Nephron progenitor cell (in vitro differentiated cells): Measurements from ENCODE around the gene C2orf92.

Experiments used
- DNase-seq: peaks from one replicate; pipeline ENCODE4 v3.0.0; 2021
- H3K27ac Mint-ChIP-seq: 2 replicates; pipeline ENCODE4 v1.8.0; 2021; ENCODE audit warnings: mild to moderate bottlenecking, moderate library complexity, mixed read lengths
- H3K27me3 Mint-ChIP-seq: 2 replicates; pipeline ENCODE4 v1.8.0; 2021; ENCODE audit warnings: mild to moderate bottlenecking, low read depth, mixed read lengths; ENCODE audit not compliant: poor library complexity
- H3K36me3 Mint-ChIP-seq: 2 replicates; pipeline ENCODE4 v1.8.0; 2021; ENCODE audit warnings: low read depth, mixed read lengths
- H3K4me1 Mint-ChIP-seq: 2 replicates; pipeline ENCODE4 v1.8.0; 2021; ENCODE audit warnings: mixed read lengths
- H3K4me3 Mint-ChIP-seq: 2 replicates; pipeline ENCODE4 v1.8.0; 2021; ENCODE audit warnings: mild to moderate bottlenecking, moderate library complexity, mixed read lengths
- H3K9me3 Mint-ChIP-seq: 2 replicates; pipeline ENCODE4 v1.8.0; 2021; ENCODE audit warnings: mild to moderate bottlenecking, moderate library complexity, mixed read lengths
- CTCF ChIP-seq: fragments of 200-600 bp; sonication (generic); IDR thresholded peaks from 2 replicates; pipeline ENCODE4 v1.5.0; 2021; ENCODE audit warnings: antibody characterized with exemption

C2orf92 gene

GRCh38 chr2:97662895-97663625 is 6.5 kb upstream of the C2orf92 start:
- peaks cover 38% of the 10 kb centered on the region for H3K4me1 Mint-ChIP-seq
- H3K9me3 Mint-ChIP-seq: no peaks in the 10 kb centered on the region
- peak overlapping the region; percentile 93 for H3K4me3 Mint-ChIP-seq
- peak; percentile 76 for DNase-seq
- TF ChIP-seq CTCF: no peak
- peak overlapping the region; percentile 98 for H3K27ac Mint-ChIP-seq
- H3K36me3 Mint-ChIP-seq: peaks cover 18% of the 10 kb centered on the region
- no peaks in the 10 kb centered on the region for H3K27me3 Mint-ChIP-seq

DNA sequence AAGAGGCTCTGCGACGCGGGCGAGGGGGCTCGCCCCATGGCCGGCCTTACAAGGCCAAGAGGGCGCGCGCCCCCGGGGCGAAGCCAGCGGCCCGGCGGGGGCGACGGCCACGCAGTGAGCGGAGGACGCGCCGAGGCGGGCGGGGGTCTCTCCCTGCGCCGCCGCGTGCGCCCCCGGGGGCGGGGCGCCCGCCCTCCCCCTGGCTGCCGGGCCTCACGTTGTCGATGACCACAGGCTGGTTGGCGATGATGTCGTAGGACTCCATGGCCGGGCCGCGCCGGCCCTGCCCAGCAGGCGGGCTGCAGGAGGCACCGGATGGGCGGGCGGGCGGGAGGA is 5.9 kb upstream of the C2orf92 start:
- no peak for DNase-seq
- no peak for TF ChIP-seq CTCF
- H3K4me1 Mint-ChIP-seq: peaks cover 38% of the 10 kb centered on the region

GRCh38 chr2:97663962-97664635 is 5.4 kb upstream of the C2orf92 start, which contains the start of gene ACTR1B:
TSS of gene ACTR1B (minus strand) at chr2:97664044. CDS start at chr2:97663890, 154 bp downstream.
- peaks cover 38% of the 10 kb centered on the region for H3K4me1 Mint-ChIP-seq
- peaks cover 9% of the 10 kb centered on the region for H3K36me3 Mint-ChIP-seq
- TF ChIP-seq CTCF: peak; percentile 59
- H3K4me3 Mint-ChIP-seq: peak within 1 kb of the TSS; percentile 93
- no peaks in the 10 kb centered on the region for H3K27me3 Mint-ChIP-seq
- H3K9me3 Mint-ChIP-seq: no peaks in the 10 kb centered on the region
- H3K27ac Mint-ChIP-seq: peak within 1 kb of the TSS; percentile 99
- peak; percentile 97 for DNase-seq

More for the DNA sequence above, 5.9 kb upstream of the C2orf92 start:
- Mint-ChIP-seq H3K36me3 (peaks cover 13% of the 10 kb centered on the region), H3K27ac (no peak overlapping the region), H3K4me3 (peak overlapping the region; percentile 93), H3K27me3 (no peaks in the 10 kb centered on the region), H3K9me3 (no peaks in the 10 kb centered on the region)

DNA sequence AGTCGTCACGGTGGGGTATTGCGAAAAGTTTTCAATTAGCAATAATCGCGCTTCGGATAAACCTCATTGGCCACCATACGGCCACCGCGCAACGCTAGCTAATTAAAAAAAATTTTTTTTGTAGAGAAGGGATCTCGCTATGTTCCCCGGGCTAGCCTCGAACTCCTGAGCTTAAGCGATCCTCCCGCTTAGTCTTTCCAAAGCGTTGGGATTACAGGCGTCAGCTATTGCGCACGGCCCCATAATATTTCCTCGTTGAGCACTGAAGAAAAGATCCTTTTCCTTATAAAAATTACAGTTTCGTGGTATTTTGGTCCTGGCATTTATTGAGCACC is 4.9 kb upstream of the C2orf92 start:
- no peak for DNase-seq
- H3K9me3 Mint-ChIP-seq: no peaks in the 10 kb centered on the region

GRCh38 chr2:97670471-97670870 is 958 bp downstream of the C2orf92 start:
- no peaks in the 10 kb centered on the region for H3K27me3 Mint-ChIP-seq

More for the DNA sequence above, 4.9 kb upstream of the C2orf92 start:
- Mint-ChIP-seq H3K4me1 (peaks cover 38% of the 10 kb centered on the region), H3K36me3 (peaks cover 9% of the 10 kb centered on the region), H3K4me3 (peak overlapping the region; percentile 91), H3K27me3 (no peaks in the 10 kb centered on the region), H3K27ac (peak overlapping the region; percentile 99)
- no peak for TF ChIP-seq CTCF

More at GRCh38 chr2:97670471-97670870, 958 bp downstream of the C2orf92 start:
- DNase-seq: no peak
- TF ChIP-seq CTCF: no peak
- Mint-ChIP-seq H3K27ac (no peak overlapping the region), H3K9me3 (no peaks in the 10 kb centered on the region), H3K4me1 (peaks cover 37% of the 10 kb centered on the region), H3K4me3 (no peak overlapping the region), H3K36me3 (peaks cover 9% of the 10 kb centered on the region)
